Pulmonary artery endothelial cell (primary cell): ENCODE results near the gene IGSF3. TPM values are rescaled to one million over a fixed set of nuclear protein-coding genes. Genes with fewer than 3 reads are reported as not detected.

Experiments
- DNase-seq: peaks from one replicate; pipeline ENCODE4 v3.0.0-alpha.2; 2011; ENCODE audit warnings: low read depth, low spot score
- total RNA-seq: library from RNA; depleted of rRNA; stranded (reverse); fragments of >200 nt; gene quantifications from 2 replicates; pipeline ENCODE4 v1.2.3, GENCODE V29; 2014

The IGSF3 gene
- total RNA-seq: 0.33 and 0.60 TPM in 2 replicates

DNA sequence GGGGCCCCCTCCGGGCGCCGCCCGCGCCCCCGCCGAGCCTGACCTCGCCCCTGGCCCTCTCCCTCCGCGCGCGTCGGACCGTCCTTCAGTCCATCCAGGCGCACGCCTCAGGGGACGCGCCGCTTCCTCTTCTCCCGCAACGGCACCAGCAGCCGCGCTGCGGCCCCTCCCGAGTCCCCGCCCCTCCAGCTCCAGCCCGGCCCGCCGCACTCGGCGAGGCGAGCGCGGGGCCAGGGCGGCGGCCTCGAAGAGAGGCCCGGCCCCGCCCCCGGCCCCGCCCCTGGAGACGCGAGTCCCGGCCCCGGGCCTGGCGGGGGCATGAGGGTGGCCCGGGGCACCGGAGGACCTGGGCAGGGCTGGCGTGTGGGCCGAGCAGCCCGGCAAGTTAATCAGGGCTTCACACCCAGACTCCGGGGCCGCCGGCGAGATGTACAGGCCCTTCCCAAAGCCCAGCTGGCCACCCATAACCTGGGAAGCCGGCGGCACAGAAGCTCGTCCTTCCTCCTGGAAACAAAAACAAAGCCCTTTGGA is at the start of gene IGSF3:
Gene IGSF3, minus strand, starts transcription at position 159 of the 531 bp plus-strand sequence. CDS start 1,407 bp downstream, outside the sequence.
- DNase-seq: no peak

DNA sequence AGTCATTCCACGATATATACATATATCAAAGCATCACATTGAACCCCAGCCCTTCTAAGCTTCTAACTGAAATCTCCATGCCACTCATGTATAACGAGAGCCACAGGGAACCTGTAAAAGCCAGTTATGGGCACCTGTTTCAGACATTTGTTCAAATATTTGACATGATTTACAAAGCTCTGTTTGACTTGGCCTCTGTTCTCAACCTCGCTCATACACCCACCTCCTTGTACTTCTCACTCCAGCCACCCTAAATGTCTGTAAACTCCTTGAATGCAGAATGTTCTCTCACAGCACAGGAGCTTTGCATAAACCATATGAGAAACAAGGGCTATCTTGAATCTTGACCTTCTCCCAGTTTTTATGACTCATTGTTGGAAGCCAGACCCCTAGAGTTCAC is 49.8 kb upstream of the IGSF3 start:
- DNase-seq: no peak

DNA sequence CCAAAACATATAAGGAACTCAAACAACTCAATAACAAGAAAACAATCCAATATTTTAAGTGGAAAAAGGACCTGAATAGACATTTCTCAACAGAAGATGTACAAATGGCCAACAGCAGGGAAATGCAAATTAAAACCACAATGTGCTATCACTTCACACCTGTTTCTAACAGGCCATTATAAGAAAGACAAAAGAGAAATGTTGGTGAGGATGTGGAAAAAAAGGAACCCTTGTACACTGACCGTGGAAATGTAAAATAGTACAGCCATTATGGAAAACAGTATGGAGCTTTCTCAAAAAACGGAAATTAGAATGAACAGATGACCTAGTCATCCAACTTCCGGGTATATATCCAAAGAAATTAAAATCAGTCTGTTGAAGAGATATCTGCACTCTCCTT is 48.9 kb upstream of the IGSF3 start:
- no peak for DNase-seq

DNA sequence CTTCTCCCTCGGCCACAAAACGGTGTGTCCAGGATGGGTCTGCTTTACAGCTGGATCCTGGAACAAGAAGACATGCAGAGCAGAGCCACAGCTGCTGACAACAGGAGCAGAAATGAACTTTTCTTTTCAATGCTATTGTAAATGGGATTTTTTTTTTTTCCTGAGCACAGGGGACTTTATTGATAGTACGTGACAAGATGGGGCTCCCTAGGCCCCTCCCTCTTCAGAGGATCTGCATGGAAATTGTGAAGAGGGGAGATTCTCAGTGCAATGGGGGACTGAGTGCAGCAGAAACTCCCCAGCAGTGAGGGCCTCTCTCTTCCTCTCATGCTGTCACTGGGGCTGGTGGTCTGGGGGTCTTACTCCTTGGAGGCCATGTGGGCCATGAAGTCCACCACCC is 45.9 kb upstream of the IGSF3 start:
- no peak for DNase-seq

DNA sequence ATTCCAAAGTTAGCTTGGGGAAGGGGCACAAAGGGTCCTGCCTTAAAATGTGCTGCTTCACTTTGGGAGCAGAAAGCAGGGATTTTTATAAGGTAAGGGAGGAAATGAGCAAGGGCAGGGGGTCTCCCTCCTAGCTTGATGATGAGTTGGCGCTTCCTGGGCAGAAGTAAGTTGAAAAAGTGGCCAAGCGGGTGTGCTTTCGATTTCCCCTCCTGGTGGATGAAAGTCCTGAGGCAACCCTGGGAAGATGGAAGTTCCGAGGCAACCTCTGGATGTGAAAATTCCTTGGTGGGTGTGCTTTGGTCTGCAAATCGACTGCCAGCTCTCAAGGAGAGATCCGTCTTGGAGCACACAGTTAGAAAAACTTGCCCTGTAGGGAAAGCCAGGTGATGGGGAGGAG is 45.0 kb upstream of the IGSF3 start:
- no peak for DNase-seq

DNA sequence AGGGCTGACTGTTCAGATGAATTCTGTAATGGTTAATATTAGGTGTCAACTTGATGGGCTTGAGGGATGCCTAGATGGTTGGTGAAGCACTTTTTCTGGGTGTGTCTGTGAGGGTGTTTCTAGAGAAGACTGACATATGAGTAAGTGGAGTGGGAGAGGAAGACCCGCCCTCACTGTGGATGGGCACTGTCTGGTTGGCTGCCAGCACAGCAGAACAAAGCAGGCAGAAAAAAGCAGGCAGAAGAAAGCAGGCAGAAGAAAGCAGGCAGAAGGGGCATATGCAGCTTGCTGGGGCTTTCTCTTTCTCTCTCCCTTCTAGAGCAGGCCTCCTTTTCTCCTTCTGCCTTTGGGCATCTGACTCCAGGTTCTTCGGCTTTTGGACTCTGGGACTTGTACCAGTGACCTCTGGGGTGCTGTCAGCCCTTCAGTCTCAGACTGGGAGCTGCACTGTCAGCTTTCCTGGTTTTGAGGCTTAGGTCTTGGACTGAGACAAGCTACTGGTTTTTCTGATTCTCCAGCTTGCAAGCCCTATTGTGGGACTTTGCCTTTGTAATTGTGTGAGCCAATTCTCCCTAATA is 43.8 kb upstream of the IGSF3 start:
- DNase-seq: no peak

DNA sequence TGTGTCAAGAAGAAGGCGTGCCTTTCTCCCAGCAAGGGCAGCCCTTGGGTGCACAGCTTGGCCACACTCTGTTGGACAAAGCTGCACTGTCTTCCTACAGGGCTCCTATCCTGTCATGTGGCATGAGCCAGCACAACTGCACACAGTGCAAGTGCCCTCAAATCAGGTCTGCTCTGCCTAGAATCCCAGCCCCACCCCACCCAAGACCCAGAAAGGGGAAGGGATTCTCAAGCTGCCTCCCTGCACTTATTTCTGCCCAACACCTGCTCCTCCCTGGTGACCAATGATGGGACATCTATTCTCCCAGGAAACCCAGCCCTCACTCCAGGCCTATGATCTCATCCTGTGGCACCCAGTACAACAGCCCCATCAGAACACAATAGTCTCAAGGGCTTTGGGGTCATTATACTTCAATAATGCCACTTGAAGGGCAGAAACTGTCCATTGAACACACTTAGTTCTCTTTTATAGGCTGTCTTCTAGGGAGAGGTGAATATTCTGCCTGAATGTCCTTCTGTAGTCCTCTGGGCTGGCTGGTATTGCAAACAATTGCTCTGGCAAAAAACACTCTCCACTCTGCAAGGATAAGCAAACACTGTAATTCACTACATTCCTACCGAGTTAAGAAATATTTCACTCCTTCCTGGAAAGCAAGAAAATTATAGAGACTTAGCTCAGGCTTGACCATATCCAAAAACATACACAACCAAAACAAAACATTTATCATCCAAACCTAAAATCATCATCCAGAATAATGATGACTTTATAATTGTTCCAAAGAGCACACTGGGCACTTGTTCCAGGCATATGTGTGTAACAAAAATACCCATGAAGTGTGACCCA is 43.1 kb upstream of the IGSF3 start:
- no peak for DNase-seq

DNA sequence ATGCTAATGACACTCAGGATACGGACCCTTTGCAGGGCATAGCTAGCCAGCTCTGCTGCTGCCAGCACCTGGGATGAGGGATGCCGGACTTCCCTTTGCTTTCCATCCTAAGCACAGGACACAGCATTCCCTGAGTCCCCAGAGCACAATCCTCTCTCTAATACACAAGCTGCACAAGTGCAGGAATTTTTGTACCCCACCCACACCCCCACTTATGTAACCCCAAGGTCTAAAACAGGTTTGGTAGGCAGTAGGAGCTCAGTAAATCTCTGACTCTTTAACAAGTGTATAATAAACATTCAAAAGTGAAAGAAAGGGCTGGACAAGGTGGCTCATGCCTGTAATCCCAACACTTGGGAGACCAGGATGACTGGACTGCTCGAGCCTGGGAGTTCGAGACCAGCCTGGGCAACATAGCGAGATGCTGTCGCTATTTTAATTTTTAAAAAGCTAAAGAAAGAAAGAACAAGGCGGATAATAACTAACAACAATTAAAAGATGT is 42.2 kb upstream of the IGSF3 start:
- DNase-seq: no peak

DNA sequence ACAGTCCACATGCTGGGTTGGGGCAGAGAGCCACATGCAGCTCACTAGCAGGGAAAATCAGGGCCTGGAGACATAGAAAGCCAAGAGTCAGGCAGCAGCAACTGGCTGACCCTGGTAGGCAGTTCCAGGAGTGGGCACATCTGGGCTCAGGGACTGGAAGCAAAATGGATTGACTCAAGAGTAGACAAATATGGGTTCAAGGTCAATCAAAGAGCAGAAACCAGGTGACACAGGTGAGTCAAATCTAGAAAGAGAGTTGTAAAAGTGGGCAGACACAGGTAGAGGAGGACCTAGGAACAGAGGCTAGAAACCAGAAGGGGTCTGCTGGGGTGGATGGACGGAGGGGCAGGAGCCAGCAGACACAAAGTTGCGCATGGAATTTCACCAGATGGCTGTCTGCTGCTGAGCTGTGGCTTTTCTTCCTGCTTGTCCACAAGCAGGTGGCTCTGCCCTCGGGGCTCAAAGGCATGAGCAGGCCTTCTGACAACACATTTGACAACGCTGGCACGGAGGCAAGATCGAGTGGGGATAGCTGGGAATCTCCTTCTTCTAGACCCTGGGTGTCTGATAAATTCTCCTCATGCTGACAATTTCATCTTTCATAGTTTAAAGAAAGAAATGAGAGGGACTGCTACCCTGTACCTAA is 40.8 kb upstream of the IGSF3 start:
- DNase-seq: no peak

DNA sequence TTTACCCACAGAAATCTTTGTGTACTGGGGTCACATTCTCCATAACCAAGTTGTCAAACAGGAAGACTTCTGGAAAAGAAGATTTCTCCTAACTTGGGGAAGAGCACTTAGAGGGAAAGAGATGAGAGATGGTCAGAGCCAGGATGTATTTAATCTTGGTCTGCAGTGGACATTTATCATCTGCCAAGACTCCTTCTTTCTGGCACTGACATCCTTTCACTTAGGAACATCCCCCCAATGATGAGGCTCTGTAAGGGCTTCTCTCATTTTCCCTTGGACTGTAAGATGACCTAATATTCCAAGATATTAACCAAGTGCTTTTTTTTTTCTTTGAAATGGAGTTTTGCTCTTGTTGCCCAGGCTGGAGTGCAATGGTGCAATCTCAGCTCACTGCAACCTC is 39.3 kb upstream of the IGSF3 start:
- DNase-seq: no peak

DNA sequence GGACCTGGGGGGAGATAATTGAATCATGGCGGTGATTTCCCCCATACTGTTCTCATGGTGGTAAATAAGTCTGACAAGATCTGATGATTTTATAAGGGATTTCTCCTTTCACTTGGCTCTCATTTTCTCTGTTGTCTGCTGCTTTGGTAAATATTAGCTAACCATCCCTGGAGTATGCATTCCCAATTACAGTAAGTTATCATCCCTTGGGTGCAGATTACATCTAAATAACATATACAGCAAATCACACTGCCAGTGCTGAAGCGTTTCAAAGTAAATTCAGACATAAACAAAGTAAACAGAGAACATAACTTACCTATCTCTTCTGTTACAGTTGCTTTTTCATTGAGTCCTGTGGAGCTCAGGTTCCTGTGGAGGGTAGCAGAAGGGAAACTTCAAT is 38.6 kb upstream of the IGSF3 start:
- DNase-seq: no peak

DNA sequence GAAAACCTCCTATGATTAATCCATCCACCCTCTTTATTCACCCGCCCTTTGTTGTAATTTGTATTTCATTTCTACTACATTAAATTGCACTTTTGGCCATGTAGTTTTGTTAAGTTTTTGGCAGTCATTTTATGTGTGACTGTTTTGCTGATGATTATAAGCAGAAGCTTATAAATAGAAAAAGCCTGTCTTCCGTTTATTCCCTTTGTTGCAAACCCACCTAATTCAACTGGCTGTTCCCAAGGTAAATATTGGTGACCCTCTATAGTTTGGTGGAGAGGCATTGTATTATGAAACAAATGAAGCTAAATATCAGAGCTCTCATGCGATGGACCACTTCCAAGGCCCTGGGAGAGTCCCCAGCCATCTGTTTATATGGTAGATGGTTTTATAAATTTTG is 36.7 kb upstream of the IGSF3 start:
- no peak for DNase-seq

DNA sequence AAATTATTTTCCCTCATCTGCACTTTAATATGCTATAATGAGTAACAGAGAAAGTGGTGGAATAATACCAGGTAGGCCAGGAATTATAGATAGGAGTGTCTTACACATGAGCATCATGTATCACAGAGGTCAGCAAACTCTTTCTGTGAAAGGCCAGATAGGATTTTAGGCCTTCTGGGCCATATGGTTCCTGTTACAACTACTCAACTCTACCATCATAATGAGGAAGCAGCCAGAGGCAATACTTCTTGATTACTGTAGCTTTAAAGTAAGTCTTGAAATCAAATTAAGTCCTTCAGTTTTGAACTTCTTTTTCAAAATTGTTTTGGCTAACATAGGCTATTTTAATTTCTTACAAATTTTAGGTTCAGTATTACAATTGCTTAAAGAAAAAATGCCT is 32.1 kb upstream of the IGSF3 start:
- no peak for DNase-seq

DNA sequence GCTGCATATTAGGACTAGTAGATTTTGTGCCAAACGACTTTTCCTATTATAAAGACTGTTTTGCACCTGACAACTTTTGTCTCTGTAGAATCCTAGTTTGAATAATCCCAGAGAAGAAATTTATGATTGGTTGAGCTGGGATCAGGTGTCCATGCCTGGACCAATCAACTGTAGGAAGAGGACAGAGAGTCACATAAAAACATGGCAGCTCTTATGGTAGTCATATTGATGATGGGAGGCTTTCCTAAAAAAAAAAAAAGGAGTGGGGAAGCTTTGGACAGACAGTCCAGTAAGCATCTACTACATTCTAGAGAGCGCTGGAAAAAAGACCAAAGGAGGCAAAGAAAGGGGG is 30.7 kb upstream of the IGSF3 start:
- DNase-seq: no peak

DNA sequence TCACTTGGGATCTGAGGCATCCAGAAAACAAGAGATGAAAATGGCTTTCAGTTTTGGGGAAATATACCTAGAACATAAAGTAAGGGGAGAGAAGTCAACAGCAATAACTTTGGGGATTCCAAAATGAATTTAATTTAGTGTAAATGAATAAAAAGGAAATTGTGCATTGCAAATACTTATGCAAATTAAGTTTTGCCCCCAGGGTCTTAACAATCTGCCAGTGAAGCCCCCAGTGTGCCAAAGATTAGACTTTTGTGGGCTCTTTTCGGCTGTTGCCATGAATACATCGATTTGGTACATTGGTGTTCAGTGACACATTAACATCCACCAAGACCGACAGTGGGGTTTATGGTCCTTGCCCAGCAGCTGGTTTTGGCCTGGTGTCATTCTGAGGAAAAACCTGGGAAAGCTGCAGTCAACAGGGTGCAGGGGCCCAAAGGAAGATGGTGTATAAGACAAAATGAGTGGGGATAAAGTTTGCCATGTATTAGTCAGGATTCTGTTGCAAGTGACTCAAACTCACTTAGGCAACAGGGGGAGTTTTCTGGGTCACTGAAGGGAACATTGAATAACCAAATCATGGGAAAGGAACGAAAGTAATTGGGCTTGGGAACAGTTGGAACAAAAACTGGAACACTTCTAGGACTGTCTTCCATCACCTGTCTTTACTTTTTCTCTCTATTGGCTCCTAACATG is 30.2 kb upstream of the IGSF3 start:
- DNase-seq: no peak

DNA sequence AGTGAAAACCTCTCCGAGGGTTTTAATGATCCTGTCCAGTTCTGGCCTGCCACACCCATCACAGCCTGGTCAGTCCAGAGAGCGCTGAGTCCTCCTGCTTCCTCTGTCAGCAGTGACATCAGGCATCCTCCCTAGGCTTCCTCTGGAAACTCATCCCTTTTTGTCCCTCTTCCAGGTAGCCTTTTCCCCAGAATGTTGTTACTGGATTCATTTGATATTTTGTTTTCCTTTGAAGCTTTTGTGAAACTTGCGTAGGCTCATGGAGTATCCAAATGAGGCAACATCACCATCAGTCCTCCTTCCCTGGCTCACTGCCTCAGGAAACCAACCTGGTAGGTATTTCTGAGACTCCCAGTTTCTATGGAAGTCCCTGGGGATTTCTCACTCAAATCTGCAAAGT is 27.0 kb upstream of the IGSF3 start:
- DNase-seq: no peak

DNA sequence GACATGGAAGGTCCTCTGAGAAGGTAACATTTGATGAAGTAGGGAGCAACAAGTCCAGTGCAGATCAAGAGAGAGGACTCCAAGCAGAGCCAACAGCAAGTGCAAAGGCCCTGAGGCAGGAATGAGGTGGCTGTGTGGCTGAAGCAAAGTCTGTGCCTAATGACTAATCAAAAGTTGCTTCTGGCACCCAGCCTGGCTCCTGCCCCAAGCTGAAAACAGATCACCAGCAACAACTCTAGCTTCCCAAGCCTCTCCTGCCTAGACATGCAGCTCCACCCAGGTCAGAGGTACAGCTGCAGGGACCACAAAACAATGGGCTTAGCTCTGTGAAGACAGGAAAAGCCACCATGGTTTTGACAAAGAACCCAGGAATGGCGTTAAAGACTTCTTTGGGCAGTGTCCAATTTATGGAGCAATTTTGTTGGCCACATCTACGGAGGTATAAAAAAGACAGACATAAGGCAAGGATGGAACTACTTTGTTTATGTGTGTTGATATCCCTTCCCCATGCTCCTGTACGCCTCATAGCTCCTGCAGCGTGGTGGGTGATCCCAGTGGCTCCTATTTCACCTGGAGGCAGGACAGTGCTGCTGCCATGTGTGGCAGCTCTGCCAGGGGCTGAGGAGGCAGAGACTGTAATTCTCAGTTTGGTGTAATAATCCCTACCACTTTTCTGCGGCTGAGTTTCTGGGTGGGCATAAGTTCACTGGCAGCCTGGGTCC is 26.4 kb upstream of the IGSF3 start:
- DNase-seq: no peak

DNA sequence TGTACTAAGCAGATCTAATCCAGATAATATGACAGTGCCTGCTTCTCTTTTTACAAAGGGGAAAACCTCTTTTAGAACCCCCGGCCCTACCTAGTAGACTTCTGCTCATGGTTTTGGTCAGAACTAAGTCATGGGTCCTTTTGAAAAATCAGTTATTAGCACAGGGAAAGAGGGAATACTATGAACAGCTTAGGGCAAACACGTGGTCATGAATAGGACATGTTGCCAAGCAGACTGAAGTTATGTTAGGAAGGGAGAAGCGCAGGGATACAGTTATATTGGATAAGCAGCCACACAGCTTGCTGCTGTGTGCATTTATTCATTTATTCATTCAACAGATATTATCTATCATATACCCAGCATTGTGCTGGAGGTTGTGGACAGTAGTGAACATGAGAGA is 25.3 kb upstream of the IGSF3 start:
- no peak for DNase-seq

DNA sequence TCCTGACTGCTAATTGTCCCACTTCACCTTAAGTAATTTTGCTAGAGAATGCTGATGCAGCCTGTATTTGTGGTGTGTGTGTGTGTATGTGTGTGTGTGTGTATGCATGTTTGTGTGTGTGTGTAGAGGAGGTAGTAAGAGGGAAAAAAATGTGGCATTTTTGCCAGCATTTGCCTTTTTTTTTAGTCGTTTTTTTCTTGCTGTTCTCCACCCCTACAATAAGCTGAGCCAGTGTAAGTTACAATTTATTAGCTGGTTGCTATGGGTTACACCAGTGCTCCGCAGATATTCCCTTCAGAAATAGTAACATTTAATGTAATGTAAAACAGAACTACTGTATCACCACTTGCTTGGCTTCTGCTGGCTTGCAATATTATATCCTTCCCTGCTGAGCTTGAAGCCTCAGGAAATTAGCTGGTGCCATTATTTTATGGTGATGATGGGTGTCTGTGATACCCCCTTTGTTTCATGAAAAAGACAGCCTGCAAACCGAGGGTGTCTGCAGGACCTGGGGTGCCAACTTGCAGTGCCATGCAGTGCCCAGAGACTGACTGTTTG is 23.4 kb upstream of the IGSF3 start:
- DNase-seq: no peak

DNA sequence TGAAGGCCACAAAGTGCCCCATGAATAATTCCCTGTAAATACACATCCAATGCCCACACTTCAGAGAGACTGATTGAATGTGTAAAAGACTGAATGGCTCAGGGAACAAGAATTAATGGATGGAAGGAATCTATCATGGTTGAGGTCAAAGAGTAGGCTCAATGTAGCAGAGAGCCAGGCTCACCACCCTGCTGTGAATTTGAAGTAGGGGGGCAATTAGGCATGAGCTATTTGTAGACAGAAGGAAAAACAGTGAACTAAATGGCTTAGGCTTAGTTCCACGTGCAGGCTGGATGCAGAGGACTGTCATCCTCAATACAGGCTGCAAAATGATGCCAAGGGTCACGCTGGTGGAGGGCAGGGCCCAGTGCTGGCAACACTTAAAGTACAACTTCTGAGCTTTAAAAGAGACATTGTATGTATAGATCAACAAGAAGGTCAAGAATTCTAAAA is 22.9 kb upstream of the IGSF3 start:
- DNase-seq: no peak
